ENCODE measurements around the gene FCER1G.

The FCER1G gene

DNA sequence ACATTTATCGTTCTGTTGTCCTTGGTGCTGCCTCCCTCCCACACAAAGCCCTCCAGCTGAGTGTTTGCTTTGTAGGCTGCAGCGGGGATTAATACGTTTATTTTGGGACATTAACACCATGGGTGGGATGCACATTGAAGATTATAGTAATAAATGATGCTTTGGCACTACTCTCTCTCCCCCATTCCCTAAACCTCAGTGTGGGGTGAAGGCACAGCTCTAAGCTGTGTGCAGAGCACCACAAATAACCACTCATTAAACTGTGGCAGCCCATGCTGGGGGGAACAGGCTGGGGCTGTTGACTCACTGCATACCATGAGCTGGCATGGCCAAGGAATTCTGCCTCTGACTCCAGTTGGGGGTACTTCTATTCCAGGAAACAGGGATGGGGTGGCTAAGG is 51.1 kb downstream of the FCER1G start:
- DNase-seq (ENCODE audit: low read depth) = no peak

DNA sequence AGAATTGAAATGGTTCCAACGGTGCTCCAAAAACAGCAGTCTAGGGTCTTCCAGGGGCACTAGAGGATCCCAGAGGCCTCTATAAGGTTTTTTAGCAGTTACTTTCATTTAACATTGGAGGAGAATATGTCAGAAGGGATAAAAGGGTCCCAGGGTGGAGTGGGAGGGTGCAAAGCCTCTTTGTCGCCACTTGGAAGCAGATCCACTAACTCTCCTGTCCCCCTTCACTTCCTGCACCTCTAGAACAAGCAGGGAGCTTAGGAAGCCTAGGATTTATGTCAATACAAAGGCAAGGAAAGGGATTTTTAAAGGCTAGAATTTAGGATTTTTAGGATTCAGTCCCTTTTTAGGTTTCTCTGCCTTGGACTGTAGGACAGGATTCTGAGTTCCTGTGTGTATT is 51.7 kb downstream of the FCER1G start:
- DNase-seq (ENCODE audit: low read depth) = no peak

DNA sequence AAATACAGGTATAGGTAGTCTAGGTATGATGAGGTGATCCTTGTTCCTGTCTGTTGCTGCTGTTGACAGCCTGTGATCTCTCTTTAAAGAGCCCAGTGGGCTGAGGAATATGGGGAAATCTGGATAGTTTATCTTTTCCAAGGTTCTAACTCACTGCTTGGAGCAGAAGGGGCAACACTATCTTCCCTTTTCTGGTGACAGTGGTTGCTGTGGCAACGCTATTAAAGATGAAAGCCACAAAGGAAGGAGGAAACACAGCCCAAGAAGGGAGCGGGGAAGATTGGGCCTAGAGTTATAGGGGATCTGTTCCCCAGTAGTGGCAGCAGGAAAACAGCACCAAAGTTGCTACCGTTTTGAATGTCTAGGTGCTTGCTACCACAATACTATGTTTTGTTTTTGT is 52.2 kb downstream of the FCER1G start:
- no peak for DNase-seq (ENCODE audit: low read depth)
